Lower lobe of right lung (tissue), 2 donors: ENCODE results near the gene BHLHE23. TPM values are rescaled to one million over a fixed set of nuclear protein-coding genes. Genes with fewer than 3 reads are reported as not detected.

Experiments
- ATAC-seq, 2 donors: fragments of 200-7000 bp; cut with Tn5 transposase; one replicate each; pipeline ENCODE4 v1.9.1; 2020 to 2022; ENCODE audit warnings: mild to moderate bottlenecking in 2 of 2, moderate library complexity in 2 of 2
- DNase-seq: peaks from one replicate; pipeline ENCODE4 v3.0.0-alpha.2; 2020
- H3K27ac ChIP-seq: fragments of 200-600 bp; one replicate; pipeline ENCODE4 v1.8.0; 2022
- H3K27me3 ChIP-seq: fragments of 200-600 bp; one replicate; pipeline ENCODE4 v1.8.0; 2022; ENCODE audit warnings: low read depth
- H3K36me3 ChIP-seq: fragments of 200-600 bp; one replicate; pipeline ENCODE4 v1.8.0; 2022; ENCODE audit warnings: mild to moderate bottlenecking
- H3K4me1 ChIP-seq: fragments of 200-600 bp; one replicate; pipeline ENCODE4 v1.8.0; 2022
- H3K4me3 ChIP-seq: fragments of 200-600 bp; one replicate; pipeline ENCODE4 v1.8.0; 2022; ENCODE audit warnings: mild to moderate bottlenecking
- H3K9me3 ChIP-seq: fragments of 200-600 bp; one replicate; pipeline ENCODE4 v1.8.0; 2022
- intact Hi-C: fragments of 100-400 bp; cut with DNase I; formaldehyde crosslinking; loops from one replicate; pipeline ENCODE4 v1.11.0; 2022
- total RNA-seq: library from RNA; stranded (reverse); fragmentation: NEBNext Ultra II Directional; extraction: Animal tissue kit (Norgen Biotek cat#: 25700); gene quantifications from one replicate; pipeline ENCODE4 v1.2.1, GENCODE V29; 2021
- TF ChIP-seq, protein P1 (sequence below): fragments of 200-600 bp; IDR thresholded peaks from one replicate; pipeline ENCODE4 v1.8.0; 2022; ENCODE audit warnings: antibody characterized with exemption, mild to moderate bottlenecking
- donor health status: DM: no; HTN: yes; CAD: no; lungs with severe emphysema.

BHLHE23 gene
- total RNA-seq, 1 donor from 2014 or later, result not detected

DNA sequence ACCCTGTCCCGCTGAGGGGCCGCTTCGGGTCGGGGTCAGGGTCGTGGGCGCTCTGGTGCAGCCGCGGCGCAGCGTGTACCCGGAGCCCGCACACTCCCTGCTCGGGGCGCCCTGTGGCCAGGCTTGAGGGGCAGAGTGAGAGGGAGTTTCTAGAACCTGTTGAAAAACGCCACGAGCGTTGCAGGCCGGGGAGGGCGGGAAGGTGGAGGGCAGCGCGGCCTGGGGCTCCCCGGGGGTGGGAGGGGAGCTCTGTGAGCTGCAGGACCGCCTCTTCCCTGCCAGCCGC is 539 bp upstream of the BHLHE23 start:
- no peak for ATAC-seq
- H3K4me3 ChIP-seq, result no peak overlapping the region
- intact Hi-C loops, result no loop called here
- H3K27ac ChIP-seq, result no peak overlapping the region
- no peaks in the 10 kb centered on the region for H3K9me3 ChIP-seq
- no peak for DNase-seq
- TF ChIP-seq, protein P1, sequence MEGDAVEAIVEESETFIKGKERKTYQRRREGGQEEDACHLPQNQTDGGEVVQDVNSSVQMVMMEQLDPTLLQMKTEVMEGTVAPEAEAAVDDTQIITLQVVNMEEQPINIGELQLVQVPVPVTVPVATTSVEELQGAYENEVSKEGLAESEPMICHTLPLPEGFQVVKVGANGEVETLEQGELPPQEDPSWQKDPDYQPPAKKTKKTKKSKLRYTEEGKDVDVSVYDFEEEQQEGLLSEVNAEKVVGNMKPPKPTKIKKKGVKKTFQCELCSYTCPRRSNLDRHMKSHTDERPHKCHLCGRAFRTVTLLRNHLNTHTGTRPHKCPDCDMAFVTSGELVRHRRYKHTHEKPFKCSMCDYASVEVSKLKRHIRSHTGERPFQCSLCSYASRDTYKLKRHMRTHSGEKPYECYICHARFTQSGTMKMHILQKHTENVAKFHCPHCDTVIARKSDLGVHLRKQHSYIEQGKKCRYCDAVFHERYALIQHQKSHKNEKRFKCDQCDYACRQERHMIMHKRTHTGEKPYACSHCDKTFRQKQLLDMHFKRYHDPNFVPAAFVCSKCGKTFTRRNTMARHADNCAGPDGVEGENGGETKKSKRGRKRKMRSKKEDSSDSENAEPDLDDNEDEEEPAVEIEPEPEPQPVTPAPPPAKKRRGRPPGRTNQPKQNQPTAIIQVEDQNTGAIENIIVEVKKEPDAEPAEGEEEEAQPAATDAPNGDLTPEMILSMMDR, result no peak
- peaks cover 20% of the 10 kb centered on the region for H3K4me1 ChIP-seq
- H3K36me3 ChIP-seq, result no peaks in the 10 kb centered on the region
- H3K27me3 ChIP-seq, result peaks cover 98% of the 10 kb centered on the region

DNA sequence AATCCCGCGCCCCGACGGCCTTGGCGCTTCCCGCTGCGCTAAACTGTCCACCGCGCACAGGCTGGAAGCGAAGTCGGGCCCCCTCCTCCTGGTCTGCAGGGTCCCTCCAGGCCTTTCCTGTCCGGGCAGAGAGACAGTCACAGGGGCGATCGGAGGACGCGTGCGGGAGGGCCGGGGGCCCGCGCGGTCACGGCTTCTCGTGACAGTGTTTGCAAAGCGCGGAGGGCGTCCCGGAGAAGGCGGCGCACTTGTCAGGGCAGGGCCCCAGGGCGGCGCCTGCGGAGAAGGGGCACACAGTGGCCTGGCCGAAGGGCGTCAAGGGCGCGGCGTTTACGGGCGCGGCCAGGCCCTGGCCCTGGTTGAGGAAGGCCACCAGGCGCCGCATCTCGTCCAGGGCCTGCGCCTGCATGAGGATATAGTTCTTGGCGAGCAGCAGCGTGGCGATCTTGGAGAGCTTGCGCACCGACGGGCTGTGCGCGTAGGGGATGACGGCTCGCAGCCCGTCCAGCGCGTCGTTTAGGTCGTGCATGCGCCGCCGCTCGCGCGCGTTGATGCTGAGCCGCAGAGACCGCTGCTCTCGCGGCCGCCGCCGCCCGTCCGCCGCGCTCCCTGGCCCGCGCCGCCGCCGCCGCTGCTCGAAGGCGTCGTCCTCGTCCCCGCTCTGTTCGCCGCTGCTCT is 763 bp downstream of the BHLHE23 start:
- H3K4me3 ChIP-seq, result no peak overlapping the region
- no peak for ATAC-seq

DNA sequence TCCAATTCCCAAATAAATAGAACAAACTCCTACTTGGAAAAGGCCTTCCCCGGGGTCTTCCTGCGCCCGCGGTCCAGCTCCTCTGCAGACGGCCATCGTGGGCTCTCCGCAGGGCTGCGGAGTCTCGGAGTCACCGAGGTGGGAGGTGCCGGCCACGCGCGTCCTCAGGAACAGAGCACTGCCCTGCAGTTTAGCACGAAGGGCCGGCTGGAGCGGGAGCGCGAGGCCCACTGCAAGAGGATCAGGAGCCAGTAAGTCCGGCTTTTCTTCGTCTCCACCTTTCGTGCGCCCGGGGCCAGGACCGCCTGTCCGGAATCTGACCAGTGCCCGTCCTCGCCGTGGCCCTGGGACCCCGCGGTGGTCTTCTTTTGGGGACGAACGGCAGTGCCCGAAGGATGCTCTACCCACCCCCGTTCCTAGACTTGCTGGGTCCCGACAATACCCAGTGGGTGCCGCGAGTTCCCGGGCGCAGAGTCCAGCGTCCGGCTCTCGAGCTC is 1.4 kb downstream of the BHLHE23 start:
- DNase-seq (no peak), ATAC-seq (no peak)
- Histone ChIP-seq H3K4me1 (peaks cover 20% of the 10 kb centered on the region), H3K36me3 (no peaks in the 10 kb centered on the region), H3K9me3 (no peaks in the 10 kb centered on the region), H3K27me3 (peaks cover 93% of the 10 kb centered on the region), H3K27ac (no peak overlapping the region), H3K4me3 (no peak overlapping the region)
- TF ChIP-seq, protein P1, result no peak
- intact Hi-C loops, result no loop called here

More for the DNA sequence above, 763 bp downstream of the BHLHE23 start:
- TF ChIP-seq, protein P1, result no peak
- Histone ChIP-seq H3K9me3 (no peaks in the 10 kb centered on the region), H3K4me1 (peaks cover 20% of the 10 kb centered on the region), H3K27ac (no peak overlapping the region), H3K27me3 (peaks cover 96% of the 10 kb centered on the region), H3K36me3 (no peaks in the 10 kb centered on the region)
- DNase-seq, result no peak
- intact Hi-C loops, result no loop called here

DNA sequence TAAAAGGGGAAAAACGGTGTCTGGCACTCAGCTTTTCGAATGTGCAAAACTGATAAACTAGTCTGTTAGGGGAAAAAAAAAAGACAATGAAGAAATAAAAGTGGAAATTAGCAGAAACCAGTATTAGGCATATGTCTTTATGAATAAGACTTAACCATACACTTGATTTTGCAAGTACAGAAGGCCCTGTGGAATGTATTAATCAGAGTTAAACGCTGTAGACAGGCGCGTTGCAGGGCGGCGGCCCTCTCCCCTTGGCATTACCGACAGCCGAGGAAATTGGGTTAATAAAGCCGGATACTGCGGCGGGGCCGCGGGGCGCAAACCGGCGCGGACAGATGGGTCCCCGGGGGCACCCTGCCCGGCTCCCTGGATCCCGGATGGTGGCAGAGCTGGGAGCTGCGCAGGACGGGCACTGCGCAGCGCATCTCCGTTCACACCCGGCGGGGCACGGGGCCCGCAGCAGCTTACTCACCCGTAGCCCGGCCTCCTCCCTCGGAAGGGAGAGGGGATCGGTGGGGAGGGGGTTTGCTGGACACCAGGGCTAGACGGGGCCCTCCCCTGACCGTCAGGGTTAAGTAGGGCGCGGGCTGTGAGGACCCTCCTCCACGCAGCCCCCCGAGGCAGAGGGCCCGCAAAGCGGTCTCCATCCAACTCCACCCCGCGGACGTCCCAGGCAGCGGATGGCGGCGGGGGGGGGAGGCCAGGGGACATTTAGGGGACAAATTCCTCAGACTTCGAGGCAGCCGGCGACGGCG is 2.0 kb downstream of the BHLHE23 start:
- intact Hi-C loops, result no loop called here
- Histone ChIP-seq H3K9me3 (no peaks in the 10 kb centered on the region), H3K27me3 (peaks cover 91% of the 10 kb centered on the region), H3K4me3 (no peak overlapping the region), H3K27ac (no peak overlapping the region), H3K36me3 (no peaks in the 10 kb centered on the region), H3K4me1 (peaks cover 20% of the 10 kb centered on the region)
- no peak for ATAC-seq
- TF ChIP-seq, protein P1, result no peak
- no peak for DNase-seq

DNA sequence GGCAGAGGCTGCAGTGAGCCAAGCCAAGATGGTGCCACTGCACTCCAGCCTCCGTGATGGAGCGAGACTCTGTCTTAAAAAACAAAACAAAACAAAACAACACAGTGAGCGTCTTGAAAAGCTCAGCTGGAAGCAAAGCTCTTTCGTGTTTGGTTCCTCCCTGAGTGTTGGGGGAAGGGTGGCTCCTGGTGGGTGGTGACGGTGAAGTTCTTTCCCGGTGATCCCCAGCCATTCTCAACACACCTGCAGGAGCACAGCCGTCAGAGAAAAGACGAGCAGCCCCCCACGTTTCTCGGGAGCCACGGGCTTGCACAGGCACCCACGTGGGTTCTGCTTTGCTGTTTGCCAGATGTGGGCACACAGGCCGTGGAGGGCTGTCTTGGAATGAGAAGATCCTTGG is 3.2 kb downstream of the BHLHE23 start:
- H3K27ac ChIP-seq, result no peak overlapping the region
- intact Hi-C loops, result no loop called here
- TF ChIP-seq, protein P1, result no peak
- peaks cover 91% of the 10 kb centered on the region for H3K27me3 ChIP-seq
- peaks cover 10% of the 10 kb centered on the region for H3K4me1 ChIP-seq
- no peak overlapping the region for H3K4me3 ChIP-seq
- no peaks in the 10 kb centered on the region for H3K36me3 ChIP-seq
- no peak for ATAC-seq
- no peak for DNase-seq
- H3K9me3 ChIP-seq, result no peaks in the 10 kb centered on the region
